SK-N-SH (cell line): ENCODE measurements around the gene COX8A.

Experiments
- CTCF ChIP-seq: fragments of 200-600 bp; sonication (generic); IDR thresholded peaks from 2 replicates; pipeline ENCODE4 v1.6.1; 2017; ENCODE audit warnings: antibody characterized with exemption, mild to moderate bottlenecking, moderate library complexity
- EZH2phosphoT487 ChIP-seq: fragments of 200-600 bp; sonication (generic); IDR thresholded peaks from 2 replicates; pipeline ENCODE4 v1.6.1; 2017; ENCODE audit warnings: low read depth, mixed run types, mild to moderate bottlenecking, antibody characterized with exemption, moderate library complexity, borderline replicate concordance
- FOXM1 ChIP-seq: IDR thresholded peaks from 2 replicates; pipeline ENCODE4 v1.4.0; 2012; ENCODE audit warnings: low read depth, mild to moderate bottlenecking
- NRF1 ChIP-seq: IDR thresholded peaks from 2 replicates; pipeline ENCODE4 v1.6.1; 2012; ENCODE audit warnings: low read depth, mild to moderate bottlenecking, low read length
- RAD21 ChIP-seq: IDR thresholded peaks from 2 replicates; pipeline ENCODE4 v1.6.1; 2012; ENCODE audit warnings: mild to moderate bottlenecking, low read length
- YY1 ChIP-seq: IDR thresholded peaks from 2 replicates; pipeline ENCODE4 v1.4.0; 2012; ENCODE audit warnings: low read depth, mild to moderate bottlenecking
- TF ChIP-seq, protein P1 (sequence below): IDR thresholded peaks from 2 replicates; pipeline ENCODE4 v1.4.0; 2012; ENCODE audit warnings: low read depth, borderline replicate concordance
- TF ChIP-seq, protein P2 (sequence below): IDR thresholded peaks from 2 replicates; pipeline ENCODE4 v1.4.0; 2012; ENCODE audit warnings: low read depth

- TF ChIP-seq FOXM1 (no peak), CTCF (no peak), NRF1 (no peak), YY1 (no peak), EZH2phosphoT487 (no peak), RAD21 (no peak)
- TF ChIP-seq, protein P1, sequence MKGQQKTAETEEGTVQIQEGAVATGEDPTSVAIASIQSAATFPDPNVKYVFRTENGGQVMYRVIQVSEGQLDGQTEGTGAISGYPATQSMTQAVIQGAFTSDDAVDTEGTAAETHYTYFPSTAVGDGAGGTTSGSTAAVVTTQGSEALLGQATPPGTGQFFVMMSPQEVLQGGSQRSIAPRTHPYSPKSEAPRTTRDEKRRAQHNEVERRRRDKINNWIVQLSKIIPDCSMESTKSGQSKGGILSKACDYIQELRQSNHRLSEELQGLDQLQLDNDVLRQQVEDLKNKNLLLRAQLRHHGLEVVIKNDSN: no peak
- TF ChIP-seq, protein P2, sequence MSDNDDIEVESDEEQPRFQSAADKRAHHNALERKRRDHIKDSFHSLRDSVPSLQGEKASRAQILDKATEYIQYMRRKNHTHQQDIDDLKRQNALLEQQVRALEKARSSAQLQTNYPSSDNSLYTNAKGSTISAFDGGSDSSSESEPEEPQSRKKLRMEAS: no peak
Observed at GRCh38 chr11:63997104-63997700, 22.8 kb downstream of the COX8A start.
